Measurements from ENCODE around the gene BRD9.
"Not testable (repeated sequence)": the region's sequence is repeated elsewhere in the genome, so short reads cannot be mapped to it uniquely, and the experiment has no call there.

Gene BRD9

DNA sequence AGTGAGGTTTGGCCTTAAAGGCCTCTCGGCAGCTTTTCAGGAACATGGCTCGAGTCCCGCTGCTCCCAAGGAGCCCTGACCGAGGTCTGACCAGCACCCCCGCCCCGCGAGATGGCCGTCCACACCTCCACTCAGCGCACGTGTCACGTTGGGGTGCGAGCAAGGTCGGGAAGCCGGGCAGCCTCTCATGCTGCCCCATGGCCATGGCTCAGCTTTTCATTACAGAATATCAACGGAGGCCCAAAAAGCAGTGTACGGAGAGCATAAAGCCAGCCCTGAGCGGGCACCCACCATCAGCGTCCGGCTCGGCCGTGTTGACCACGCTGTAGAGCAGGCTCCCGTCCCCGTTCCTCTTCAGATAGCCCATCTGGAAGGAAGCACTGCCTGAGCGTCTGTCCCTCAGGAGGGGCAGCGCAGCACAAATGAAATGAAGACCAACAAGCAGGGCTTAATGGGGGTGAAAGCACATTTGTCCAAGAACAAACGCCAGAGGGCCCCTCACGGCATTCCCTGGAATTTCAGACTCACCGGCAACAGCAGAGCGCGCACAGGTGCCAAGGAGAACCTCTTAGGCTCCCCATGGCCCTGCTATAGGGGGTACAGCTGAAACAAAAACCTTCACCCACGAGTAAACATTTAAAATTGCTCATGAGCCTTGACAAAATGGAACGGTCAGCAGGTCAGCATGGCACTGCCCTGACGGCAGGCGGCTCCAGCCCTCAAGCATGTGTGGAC is 11.6 kb downstream of the BRD9 start:
- TF ChIP-seq EZH2phosphoT487 (IDR thresholded peaks at IDR 0.05; ENCODE audit: borderline replicate concordance, low read length) = no peak
- no peak for TF ChIP-seq CTCF (IDR thresholded peaks at IDR 0.05; ENCODE audit: low read depth, low read length, poor library complexity, severe bottlenecking)
- Histone ChIP-seq H4K20me1 (ENCODE audit: control insufficient read depth, insufficient read depth, low read depth, low read length) (peaks cover 13% of the 10 kb centered on the region; the same call in 1 of the 2 replicates), H3K9me2 (replicated peaks; ENCODE audit: control insufficient read depth, low read length) (no peaks in the 10 kb centered on the region), H3K27ac (ENCODE audit: low read depth, low read length) (no peak overlapping the region), H3K4me2 (ENCODE audit: low read length) (no peak overlapping the region), H3K4me1 (ENCODE audit: control insufficient read depth, low read length) (no peaks in the 10 kb centered on the region), H3K4me3 (ENCODE audit: low read length) (no peak overlapping the region), H3K27me3 (ENCODE audit: control insufficient read depth, low read length) (no peaks in the 10 kb centered on the region), H3F3A (ENCODE audit: control insufficient read depth, insufficient read depth) (peaks cover 5% of the 10 kb centered on the region; the same call in 1 of the 2 replicates), H3K9me3 (ENCODE audit: control insufficient read depth, insufficient read depth, low read length) (no peaks in the 10 kb centered on the region), H3K36me3 (ENCODE audit: control insufficient read depth, low read length) (peaks cover 75% of the 10 kb centered on the region), H3K79me2 (ENCODE audit: control insufficient read depth, low read length) (peaks cover 51% of the 10 kb centered on the region)

GRCh38 chr5:878677-879076 is 13.9 kb downstream of the BRD9 start:
- H3K9me2 ChIP-seq (replicated peaks; ENCODE audit: control insufficient read depth, low read length); H3K27ac ChIP-seq (ENCODE audit: low read depth, low read length); H3K4me1 ChIP-seq (ENCODE audit: control insufficient read depth, low read length); H3K4me2 ChIP-seq (ENCODE audit: low read length); H3K27me3 ChIP-seq (ENCODE audit: control insufficient read depth, low read length); H3K4me3 ChIP-seq (ENCODE audit: low read length); H3F3A ChIP-seq (ENCODE audit: control insufficient read depth, insufficient read depth); H3K9me3 ChIP-seq (ENCODE audit: control insufficient read depth, insufficient read depth, low read length): not testable (repeated sequence)
- H3K36me3 ChIP-seq (ENCODE audit: control insufficient read depth, low read length) = peaks cover 73% of the 10 kb centered on the region
- H4K20me1 ChIP-seq (ENCODE audit: control insufficient read depth, insufficient read depth, low read depth, low read length) = peaks cover 12% of the 10 kb centered on the region; the same call in 1 of the 2 replicates
- peaks cover 28% of the 10 kb centered on the region for H3K79me2 ChIP-seq (ENCODE audit: control insufficient read depth, low read length)

- Histone ChIP-seq H3K9me2 (replicated peaks; ENCODE audit: control insufficient read depth, low read length) (no peaks in the 10 kb centered on the region), H3K4me2 (ENCODE audit: low read length) (no peak overlapping the region), H3F3A (ENCODE audit: control insufficient read depth, insufficient read depth) (peaks cover 3% of the 10 kb centered on the region; the same call in 1 of the 2 replicates), H4K20me1 (ENCODE audit: control insufficient read depth, insufficient read depth, low read depth, low read length) (peaks cover 7% of the 10 kb centered on the region; the same call in 1 of the 2 replicates), H3K27ac (ENCODE audit: low read depth, low read length) (no peak overlapping the region), H3K27me3 (ENCODE audit: control insufficient read depth, low read length) (no peaks in the 10 kb centered on the region), H3K4me3 (ENCODE audit: low read length) (no peak overlapping the region), H3K4me1 (ENCODE audit: control insufficient read depth, low read length) (no peaks in the 10 kb centered on the region), H3K79me2 (ENCODE audit: control insufficient read depth, low read length) (peaks cover 23% of the 10 kb centered on the region), H3K36me3 (ENCODE audit: control insufficient read depth, low read length) (peaks cover 73% of the 10 kb centered on the region), H3K9me3 (ENCODE audit: control insufficient read depth, insufficient read depth, low read length) (no peaks in the 10 kb centered on the region)
- TF ChIP-seq EZH2phosphoT487 (IDR thresholded peaks at IDR 0.05; ENCODE audit: borderline replicate concordance, low read length) (no peak), CTCF (IDR thresholded peaks at IDR 0.05; ENCODE audit: low read depth, low read length, poor library complexity, severe bottlenecking) (no peak)
These were observed 14.5 kb downstream of the BRD9 start for GRCh38 chr5:878125-878524.
